HepG2 (cell line): ENCODE measurements around the gene ARFGEF2.

Experiments
- RFX1 ChIP-seq: fragments of 450-650 bp; IDR thresholded peaks from 2 replicates; pipeline ENCODE4 v1.6.1; 2017
- ZNF510 ChIP-seq: sonication (generic); formaldehyde crosslinking; IDR thresholded peaks from 2 replicates; pipeline ENCODE4 v1.4.0; 2020; ENCODE audit warnings: low read depth, mild to moderate bottlenecking, missing genetic modification reagents
- TF ChIP-seq, protein P1 (sequence below): sonication (generic); formaldehyde crosslinking; IDR thresholded peaks from 2 replicates; pipeline ENCODE4 v1.5.0; 2020; ENCODE audit warnings: mild to moderate bottlenecking, missing genetic modification reagents, moderate library complexity
- TF ChIP-seq, protein P2 (sequence below): sonication (generic); formaldehyde crosslinking; IDR thresholded peaks from 2 replicates; pipeline ENCODE4 v1.8.1; 2023; ENCODE audit warnings: missing genetic modification reagents, inconsistent platforms, borderline replicate concordance

GRCh38 chr20:49054056-49054643 lies 132.6 kb downstream of the ARFGEF2 start:
- TF ChIP-seq, protein P1, sequence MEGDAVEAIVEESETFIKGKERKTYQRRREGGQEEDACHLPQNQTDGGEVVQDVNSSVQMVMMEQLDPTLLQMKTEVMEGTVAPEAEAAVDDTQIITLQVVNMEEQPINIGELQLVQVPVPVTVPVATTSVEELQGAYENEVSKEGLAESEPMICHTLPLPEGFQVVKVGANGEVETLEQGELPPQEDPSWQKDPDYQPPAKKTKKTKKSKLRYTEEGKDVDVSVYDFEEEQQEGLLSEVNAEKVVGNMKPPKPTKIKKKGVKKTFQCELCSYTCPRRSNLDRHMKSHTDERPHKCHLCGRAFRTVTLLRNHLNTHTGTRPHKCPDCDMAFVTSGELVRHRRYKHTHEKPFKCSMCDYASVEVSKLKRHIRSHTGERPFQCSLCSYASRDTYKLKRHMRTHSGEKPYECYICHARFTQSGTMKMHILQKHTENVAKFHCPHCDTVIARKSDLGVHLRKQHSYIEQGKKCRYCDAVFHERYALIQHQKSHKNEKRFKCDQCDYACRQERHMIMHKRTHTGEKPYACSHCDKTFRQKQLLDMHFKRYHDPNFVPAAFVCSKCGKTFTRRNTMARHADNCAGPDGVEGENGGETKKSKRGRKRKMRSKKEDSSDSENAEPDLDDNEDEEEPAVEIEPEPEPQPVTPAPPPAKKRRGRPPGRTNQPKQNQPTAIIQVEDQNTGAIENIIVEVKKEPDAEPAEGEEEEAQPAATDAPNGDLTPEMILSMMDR = no peak
- TF ChIP-seq ZNF510 (CRISPR knock-in tag) (no peak), RFX1 (no peak)
- TF ChIP-seq, protein P2, sequence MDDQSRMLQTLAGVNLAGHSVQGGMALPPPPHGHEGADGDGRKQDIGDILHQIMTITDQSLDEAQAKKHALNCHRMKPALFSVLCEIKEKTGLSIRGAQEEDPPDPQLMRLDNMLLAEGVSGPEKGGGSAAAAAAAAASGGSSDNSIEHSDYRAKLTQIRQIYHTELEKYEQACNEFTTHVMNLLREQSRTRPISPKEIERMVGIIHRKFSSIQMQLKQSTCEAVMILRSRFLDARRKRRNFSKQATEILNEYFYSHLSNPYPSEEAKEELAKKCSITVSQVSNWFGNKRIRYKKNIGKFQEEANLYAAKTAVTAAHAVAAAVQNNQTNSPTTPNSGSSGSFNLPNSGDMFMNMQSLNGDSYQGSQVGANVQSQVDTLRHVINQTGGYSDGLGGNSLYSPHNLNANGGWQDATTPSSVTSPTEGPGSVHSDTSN (CRISPR knock-in tag) = no peak
